22Rv1 (cell line): ENCODE data around the gene FZD7.

ENCODE experiments used
- ZFX ChIP-seq: fragments of 450-650 bp; IDR thresholded peaks from 2 replicates; pipeline ENCODE4 v1.6.1; 2017; ENCODE audit warnings: antibody characterized with exemption, borderline replicate concordance
- TF ChIP-seq, protein P1 (sequence below): fragments of 450-650 bp; IDR thresholded peaks from 2 replicates; pipeline ENCODE4 v1.5.1; 2017; ENCODE audit warnings: mild to moderate bottlenecking

DNA sequence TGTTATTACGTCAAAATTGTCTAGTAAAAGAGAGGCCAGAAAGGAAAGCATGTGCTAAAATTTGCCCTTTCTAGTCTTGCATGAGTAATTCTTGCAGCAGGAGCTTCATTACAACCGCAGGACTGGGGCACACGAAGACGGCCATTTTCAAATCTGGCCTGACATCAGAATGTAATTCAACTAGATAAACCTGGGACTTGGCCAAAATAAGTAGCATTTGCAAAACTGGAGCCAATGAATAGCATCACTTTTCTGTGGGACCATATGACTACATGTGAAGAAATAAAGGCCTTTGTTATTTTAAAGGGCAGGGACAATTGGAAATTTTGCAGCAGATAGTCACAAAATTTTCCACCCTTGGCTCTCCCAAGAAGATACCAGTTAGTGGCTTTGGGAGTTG is 3.0 kb upstream of the FZD7 start:
- TF ChIP-seq, protein P1, sequence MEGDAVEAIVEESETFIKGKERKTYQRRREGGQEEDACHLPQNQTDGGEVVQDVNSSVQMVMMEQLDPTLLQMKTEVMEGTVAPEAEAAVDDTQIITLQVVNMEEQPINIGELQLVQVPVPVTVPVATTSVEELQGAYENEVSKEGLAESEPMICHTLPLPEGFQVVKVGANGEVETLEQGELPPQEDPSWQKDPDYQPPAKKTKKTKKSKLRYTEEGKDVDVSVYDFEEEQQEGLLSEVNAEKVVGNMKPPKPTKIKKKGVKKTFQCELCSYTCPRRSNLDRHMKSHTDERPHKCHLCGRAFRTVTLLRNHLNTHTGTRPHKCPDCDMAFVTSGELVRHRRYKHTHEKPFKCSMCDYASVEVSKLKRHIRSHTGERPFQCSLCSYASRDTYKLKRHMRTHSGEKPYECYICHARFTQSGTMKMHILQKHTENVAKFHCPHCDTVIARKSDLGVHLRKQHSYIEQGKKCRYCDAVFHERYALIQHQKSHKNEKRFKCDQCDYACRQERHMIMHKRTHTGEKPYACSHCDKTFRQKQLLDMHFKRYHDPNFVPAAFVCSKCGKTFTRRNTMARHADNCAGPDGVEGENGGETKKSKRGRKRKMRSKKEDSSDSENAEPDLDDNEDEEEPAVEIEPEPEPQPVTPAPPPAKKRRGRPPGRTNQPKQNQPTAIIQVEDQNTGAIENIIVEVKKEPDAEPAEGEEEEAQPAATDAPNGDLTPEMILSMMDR, result no peak
- TF ChIP-seq ZFX, result no peak
